Cerebellar nuclear complex (tissue), 1 donor: ENCODE measurements around the gene GOLGA6D.
A peak's percentile ranks its signal among the peaks of the same experiment; 100 is the strongest.
"Not testable (repeated sequence)": the region's sequence is repeated elsewhere in the genome, so short reads cannot be mapped to it uniquely, and the experiment has no call there.

Source experiments
- DNase-seq, 2 experiments: peaks; one replicate each; lab custom pipeline; 2025; lab: John Stamatoyannopoulos, UW

The GOLGA6D gene

DNA sequence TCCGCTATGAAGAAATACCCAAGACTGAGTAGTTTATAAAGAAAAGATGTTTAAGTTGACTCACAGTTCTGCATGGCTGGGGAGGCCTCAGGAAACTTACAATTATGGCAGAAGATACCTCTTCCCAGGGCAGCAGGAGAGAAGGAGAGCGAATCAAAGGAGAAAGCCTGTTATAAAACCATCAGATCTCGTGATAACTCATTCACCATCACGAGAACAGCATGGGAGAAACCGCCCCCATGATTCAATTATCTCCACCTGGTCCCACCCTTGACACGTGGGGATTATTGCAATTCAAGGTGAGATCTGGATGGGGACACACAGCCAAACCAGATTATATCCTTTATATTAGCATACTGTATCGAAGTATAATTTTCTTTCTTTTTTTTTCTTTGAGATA is 49.5 kb downstream of the GOLGA6D start:
- DNase-seq, result not testable (repeated sequence)

DNA sequence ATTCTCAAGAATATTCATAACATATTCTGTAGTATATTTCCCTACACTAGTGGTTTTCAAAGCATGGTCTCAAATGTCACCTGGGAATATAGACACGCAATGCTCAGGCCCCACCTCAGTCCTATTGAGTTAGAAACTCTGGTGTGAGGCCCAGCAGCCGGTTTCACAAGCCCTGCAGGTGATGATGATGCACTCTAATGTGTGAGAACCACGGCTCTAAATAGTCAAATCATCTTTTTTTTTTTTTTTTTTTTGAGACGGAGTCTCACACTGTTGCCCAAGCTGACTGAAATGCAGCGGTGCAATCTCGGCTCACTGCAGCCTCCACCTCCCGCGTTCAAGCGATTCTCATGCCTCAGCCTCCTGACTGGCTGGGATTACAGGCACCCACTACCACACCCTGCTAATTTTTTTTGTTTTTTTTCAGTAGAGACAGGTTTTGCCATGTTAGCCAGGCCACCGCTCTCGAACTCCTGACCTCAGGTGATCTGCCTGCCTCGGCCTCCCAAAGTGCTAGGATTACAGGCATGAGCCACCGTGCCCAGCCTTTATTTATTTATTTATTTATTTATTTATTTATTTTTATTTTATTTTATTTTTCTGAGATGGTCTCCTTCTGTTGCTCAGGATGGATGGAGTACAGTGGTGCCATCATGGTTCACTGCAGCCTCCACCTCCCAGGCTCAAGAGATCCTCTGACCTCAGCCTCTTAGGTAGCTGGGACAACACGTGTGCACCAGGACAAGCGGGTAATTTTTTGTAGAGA is 51.2 kb downstream of the GOLGA6D start:
- DNase-seq, result not testable (repeated sequence)

DNA sequence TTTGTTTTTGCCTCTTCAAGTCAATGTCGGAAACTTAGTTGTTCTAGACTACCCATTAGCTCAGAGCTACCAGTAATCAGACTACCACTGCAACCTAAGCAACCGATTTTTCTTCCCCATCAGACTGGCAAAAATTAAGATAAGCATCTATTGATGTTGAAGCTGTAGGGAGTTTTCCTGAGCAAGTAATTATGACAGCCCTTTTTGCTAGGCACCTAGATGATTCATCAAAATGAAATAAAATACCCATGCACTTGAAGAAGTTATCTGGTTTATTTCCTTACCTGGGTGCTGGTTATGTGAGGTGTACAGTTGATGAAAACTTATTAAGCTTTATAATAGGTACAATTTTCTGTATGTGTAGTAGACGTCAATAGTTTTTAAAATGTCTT is 52.7 kb downstream of the GOLGA6D start:
- DNase-seq, result no peak

DNA sequence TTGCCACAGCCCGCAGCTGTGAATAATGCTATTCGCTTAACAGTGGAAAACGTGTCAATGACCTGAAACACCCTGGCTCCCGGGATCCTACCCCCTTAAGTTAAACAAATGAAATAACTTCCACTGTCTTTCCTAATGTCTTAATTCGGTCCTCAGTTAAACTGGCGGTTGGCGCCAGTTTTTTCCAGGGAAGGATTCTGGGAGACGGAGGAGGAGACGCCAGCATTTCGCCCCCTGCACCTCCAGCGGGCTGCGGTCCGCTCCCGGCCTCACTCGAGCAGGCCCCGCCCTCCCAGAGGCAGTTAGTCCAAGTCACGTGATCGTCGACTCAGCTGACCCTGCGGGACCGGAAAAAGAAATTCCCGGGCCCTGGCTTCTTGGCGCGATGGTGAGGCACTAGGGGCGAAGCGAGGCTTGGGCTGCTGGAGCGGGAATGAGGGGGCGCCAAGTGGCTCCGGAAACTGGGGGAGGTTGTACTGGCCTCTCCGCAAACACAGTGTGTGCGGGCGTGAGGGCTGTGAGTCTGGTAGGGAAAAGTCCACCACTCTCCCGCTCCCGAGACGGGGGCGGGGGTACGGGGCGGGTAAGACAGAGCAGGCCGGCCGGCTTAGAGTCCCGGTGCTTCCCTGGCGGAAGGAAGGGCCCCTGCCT is 53.2 kb downstream of the GOLGA6D start, which contains the start of gene COMMD4:
COMMD4 (plus strand) TSS at position 359 of the 651 bp plus-strand sequence; CDS start at position 386, 27 bp downstream.
- peak; percentile 42 to 83 for DNase-seq

DNA sequence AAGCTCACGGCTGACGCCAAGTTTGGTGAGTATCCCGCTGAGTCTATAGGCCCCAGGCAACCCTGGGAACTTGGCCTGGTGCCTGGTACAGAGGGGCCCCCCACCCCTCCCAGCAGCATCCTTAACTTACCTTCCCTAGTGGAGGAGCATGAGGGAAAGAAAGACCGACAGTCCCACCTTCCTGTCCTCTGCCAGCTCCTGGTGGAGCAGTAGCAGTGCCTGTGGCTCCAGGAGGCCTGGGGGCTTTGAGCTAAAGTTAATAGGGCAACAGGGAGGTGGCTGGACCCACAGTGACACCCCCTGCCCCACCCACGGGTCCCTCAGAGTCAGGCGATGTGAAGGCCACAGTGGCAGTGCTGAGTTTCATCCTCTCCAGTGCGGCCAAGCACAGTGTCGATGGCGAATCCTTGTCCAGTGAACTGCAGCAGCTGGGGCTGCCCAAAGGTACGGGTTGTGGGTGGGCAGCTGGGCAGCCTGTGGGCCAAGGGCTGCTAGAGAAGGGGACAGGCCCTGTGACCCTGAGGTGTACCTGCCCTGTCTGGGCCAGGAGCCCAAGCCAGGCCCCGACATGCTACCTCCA is 56.1 kb downstream of the GOLGA6D start:
- DNase-seq, result no peak

DNA sequence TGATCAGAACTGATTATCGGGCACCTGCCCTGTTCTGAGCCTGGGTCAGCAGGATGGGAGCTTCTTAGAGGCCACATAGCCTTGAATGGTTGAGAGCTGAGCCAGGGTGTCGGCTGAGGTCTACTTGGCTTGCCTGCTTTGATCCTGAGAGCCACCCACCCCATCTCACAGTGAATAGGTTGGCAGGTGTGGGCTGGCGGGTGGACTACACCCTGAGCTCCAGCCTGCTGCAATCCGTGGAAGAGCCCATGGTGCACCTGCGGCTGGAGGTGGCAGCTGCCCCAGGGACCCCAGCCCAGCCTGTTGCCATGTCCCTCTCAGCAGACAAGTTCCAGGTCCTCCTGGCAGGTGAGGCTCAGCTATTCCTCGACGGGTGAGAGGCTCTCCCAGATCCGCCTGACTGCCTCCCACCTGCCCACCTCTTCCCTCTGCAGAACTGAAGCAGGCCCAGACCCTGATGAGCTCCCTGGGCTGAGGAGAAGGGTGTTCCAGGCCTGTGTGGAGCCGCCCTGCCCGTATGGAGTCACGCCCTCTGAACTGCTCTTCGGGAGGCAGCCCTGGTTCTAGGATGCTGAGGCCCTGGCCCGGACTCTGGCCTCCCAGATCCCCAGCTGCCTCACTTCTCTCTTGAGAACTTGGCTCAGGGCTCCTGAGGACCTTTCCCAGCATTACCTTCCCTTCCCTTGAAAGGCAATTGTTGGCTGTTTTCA is 57.1 kb downstream of the GOLGA6D start:
- no peak for DNase-seq

DNA sequence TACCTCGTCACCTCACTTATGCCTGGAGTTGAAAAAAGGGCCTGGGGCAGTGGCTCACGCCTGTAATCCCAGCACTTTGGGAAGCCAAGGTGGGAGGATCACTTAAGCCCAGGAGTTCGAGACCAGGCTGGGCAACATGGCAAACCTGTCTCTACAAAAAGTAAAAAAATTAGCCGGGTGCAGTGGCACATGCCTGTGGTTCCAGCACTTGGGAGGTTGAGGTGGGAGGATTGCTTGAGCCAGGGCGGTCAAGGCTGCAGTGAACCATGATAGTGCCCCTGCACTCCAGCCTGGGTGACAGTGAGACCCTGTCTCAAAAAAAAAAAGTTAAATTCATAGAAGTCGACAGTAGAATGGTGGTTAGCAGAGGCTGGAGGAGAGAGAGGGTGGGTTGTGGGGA is 59.6 kb downstream of the GOLGA6D start:
- DNase-seq, result no peak

DNA sequence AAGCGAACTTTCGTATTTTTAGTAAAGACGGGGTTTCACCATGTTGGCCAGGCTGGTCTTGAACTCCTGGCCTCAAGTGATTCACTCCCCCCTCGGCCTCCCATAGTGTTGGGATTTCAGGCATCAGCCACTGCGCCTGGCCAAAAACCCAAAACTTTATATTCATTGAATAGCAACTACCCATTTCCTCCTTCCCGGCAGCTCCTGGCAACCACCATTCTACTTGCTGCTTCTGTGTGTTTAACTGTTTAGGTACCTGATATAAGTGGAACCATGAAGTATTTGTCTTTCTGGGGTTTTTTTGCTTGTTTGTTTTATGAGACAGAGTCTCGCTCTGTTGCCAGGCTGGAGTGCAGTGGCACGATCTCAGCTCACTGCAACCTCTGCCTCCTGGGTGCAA is 61.3 kb downstream of the GOLGA6D start:
- DNase-seq, result not testable (repeated sequence)
